Right lobe of liver (tissue), 6 donors: Measurements from ENCODE around the gene DOCK3. TPM values are rescaled to one million over a fixed set of nuclear protein-coding genes. Genes with fewer than 3 reads are reported as not detected.

Source experiments
- ATAC-seq, 4 donors: fragments of 200-7000 bp; cut with Tn5 transposase; one replicate each; pipeline ENCODE4 v1.9.1; 2020; ENCODE audit warnings: mild to moderate bottlenecking in 4 of 4, moderate library complexity in 4 of 4
- DNase-seq, 3 donors: peaks; one replicate each; pipeline ENCODE4 v3.0.0-alpha.2; 2020
- H3K27ac ChIP-seq, 3 donors: fragments of 200-600 bp; one replicate each; pipeline ENCODE4 v1.8.0; 2022
- H3K27me3 ChIP-seq, 2 donors: fragments of 200-600 bp; one replicate each; pipeline ENCODE4 v1.8.0; 2022
- H3K36me3 ChIP-seq, 4 donors: fragments of 200-600 bp; sonication (generic) in 1 of 4; one replicate each; pipeline versions ENCODE4 v1.5.1 to v1.8.0; 2017 to 2022; ENCODE audit warnings: control low read depth in 1 of 4
- H3K4me1 ChIP-seq, 4 donors: fragments of 200-600 bp; sonication (generic) in 1 of 4; one replicate each; pipeline versions ENCODE4 v1.5.1 to v1.8.0; 2017 to 2022; ENCODE audit warnings: control low read depth in 1 of 4
- H3K4me3 ChIP-seq, 3 donors: fragments of 200-600 bp; one replicate each; pipeline ENCODE4 v1.8.0; 2022
- H3K9me3 ChIP-seq, 4 donors: fragments of 200-600 bp; sonication (generic) in 1 of 4; one replicate each; pipeline versions ENCODE4 v1.5.1 to v1.8.0; 2017 to 2022; ENCODE audit warnings: control low read depth in 1 of 4
- POLR2A ChIP-seq: fragments of 450-650 bp; IDR thresholded peaks from one replicate; pipeline ENCODE4 v1.6.1; 2017; ENCODE audit warnings: antibody characterized with exemption, mild to moderate bottlenecking
- WGBS: methylation state at CpG from one replicate; pipeline ENCODE4 v1.1.6; 2018; ENCODE audit warnings: low coverage, low lambda C conversion rate; ENCODE audit not compliant: insufficient coverage; ENCODE audit errors: missing lambda C conversion rate; 5-methylcytosine and 5-hydroxymethylcytosine counted together
- intact Hi-C, 2 donors: fragments of 100-400 bp; cut with DNase I; formaldehyde crosslinking; loops; one replicate each; pipeline versions ENCODE4 v1.11.2 to v1.14.1; 2022
- total RNA-seq, 6 experiments: library from RNA; depleted of rRNA in 2 of 6; stranded (reverse); fragments of >200 nt in 2 of 6; fragmentation: NEBNext Ultra II Directional in 3 of 6; extraction: Animal tissue kit (Norgen Biotek cat#: 25700) in 3 of 6; gene quantifications; one replicate each; pipeline versions ENCODE4 v1.1.0 to v1.2.4, GENCODE V29; 2016 to 2023
- TF ChIP-seq, protein P1 (sequence below), 4 donors: fragments of 200-600 bp in 3 of 4; fragments of 450-650 bp in 1 of 4; IDR thresholded peaks; one replicate each; pipeline versions ENCODE4 v1.5.1 to v1.8.0; 2016 to 2022; ENCODE audit warnings: antibody characterized with exemption in 4 of 4, mild to moderate bottlenecking in 2 of 4
- donor health status: DM: no; HTN: yes; CAD: no.
- donor health status: DM: no; HTN: no; CAD: no.
- donor health status: DM: no; HTN: no; CAD: no.
- donor health status: DM: no; HTN: yes; CAD: no.
- donor health status: DM: no; HTN: yes; CAD: no.

Gene DOCK3
- total RNA-seq, 6 experiments from 2014 or later = 0.04 to 0.06 (median 0.06) TPM; not detected in 3

DNA sequence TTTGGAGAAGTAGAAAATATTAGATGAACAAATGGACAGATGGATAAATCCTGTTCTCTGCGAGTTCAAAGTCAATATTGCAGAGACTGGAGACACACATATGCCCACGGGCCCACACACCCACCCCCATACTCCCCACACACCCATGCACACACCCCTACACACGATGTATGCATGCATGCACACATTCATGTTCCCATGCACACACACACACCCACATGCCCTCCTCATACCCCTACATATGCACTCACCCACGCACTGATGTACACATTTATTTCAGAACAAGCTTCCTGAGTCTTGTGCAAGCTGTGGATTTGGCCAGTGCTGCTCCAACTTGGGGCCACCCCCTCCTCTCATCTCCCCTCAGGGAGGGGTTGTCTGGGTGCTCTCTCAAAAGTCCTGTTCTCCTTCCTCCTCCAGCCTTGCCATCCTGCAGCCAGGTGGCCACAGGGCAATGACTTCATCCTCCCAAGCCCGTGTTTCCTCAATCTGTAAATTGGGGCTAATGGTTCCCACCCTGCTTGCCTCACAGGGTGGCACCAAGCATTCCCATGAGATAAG lies 41.4 kb upstream of the DOCK3 start:
- DNase-seq (no peak), ATAC-seq (peak in 1 of 4 donors; percentile 7)
- Histone ChIP-seq H3K27me3 (no peaks in the 10 kb centered on the region), H3K27ac (no peak overlapping the region), H3K4me3 (no peak overlapping the region), H3K36me3 (no peaks in the 10 kb centered on the region), H3K9me3 (no peaks in the 10 kb centered on the region), H3K4me1 (no peaks in the 10 kb centered on the region)
- TF ChIP-seq, protein P1, sequence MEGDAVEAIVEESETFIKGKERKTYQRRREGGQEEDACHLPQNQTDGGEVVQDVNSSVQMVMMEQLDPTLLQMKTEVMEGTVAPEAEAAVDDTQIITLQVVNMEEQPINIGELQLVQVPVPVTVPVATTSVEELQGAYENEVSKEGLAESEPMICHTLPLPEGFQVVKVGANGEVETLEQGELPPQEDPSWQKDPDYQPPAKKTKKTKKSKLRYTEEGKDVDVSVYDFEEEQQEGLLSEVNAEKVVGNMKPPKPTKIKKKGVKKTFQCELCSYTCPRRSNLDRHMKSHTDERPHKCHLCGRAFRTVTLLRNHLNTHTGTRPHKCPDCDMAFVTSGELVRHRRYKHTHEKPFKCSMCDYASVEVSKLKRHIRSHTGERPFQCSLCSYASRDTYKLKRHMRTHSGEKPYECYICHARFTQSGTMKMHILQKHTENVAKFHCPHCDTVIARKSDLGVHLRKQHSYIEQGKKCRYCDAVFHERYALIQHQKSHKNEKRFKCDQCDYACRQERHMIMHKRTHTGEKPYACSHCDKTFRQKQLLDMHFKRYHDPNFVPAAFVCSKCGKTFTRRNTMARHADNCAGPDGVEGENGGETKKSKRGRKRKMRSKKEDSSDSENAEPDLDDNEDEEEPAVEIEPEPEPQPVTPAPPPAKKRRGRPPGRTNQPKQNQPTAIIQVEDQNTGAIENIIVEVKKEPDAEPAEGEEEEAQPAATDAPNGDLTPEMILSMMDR (IDR thresholded peaks at IDR 0.05) = no peak
- no peak for TF ChIP-seq POLR2A
- intact Hi-C loops = no loop called here
- WGBS = 60% methylated on average over 5 of the region's 5 CpGs

- Histone ChIP-seq H3K9me3 (no peaks in the 10 kb centered on the region), H3K36me3 (no peaks in the 10 kb centered on the region), H3K27ac (no peak overlapping the region), H3K4me1 (no peaks in the 10 kb centered on the region), H3K4me3 (no peak overlapping the region), H3K27me3 (no peaks in the 10 kb centered on the region)
- DNase-seq = no peak
- intact Hi-C loops = no loop called here
- ATAC-seq = no peak
- TF ChIP-seq, protein P1 (IDR thresholded peaks at IDR 0.05) = no peak
- no peak for TF ChIP-seq POLR2A
Measured at GRCh38 chr3:50635066-50635465, 39.7 kb upstream of the DOCK3 start.

GRCh38 chr3:50637011-50637410 lies 37.7 kb upstream of the DOCK3 start:
- DNase-seq = no peak
- H3K36me3 ChIP-seq = peaks cover 0 to 7% (median under 1%) of the 10 kb centered on the region in 4 donors
- H3K27ac ChIP-seq = no peak overlapping the region
- no peaks in the 10 kb centered on the region for H3K27me3 ChIP-seq
- 86% methylated on average over 1 of the region's 4 CpGs for WGBS
- H3K4me3 ChIP-seq = no peak overlapping the region
- H3K4me1 ChIP-seq = no peaks in the 10 kb centered on the region
- no peak for ATAC-seq
- no peaks in the 10 kb centered on the region for H3K9me3 ChIP-seq
- TF ChIP-seq, protein P1 (IDR thresholded peaks at IDR 0.05) = no peak
- intact Hi-C loops = no loop called here

DNA sequence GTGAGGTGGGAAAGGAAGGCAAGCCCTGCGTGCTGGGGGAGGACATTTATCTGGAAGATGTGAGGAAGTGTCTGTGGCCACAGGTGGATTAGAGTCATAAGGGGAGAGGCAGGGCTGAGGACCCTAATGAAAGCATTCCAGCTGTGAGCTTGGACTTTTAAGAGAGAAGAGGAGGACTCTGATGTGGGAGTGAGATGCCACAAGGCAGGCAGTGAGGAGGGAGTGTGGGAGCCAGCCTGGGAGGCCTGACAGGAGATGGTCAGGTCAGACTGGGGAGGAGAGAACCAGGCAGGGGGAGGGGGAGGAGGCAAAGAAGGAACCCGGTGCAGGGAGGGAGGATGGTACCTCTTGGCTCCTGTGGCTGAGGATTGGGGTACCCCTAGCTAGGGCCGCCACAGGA lies 36.8 kb upstream of the DOCK3 start:
- 47% methylated on average over 2 of the region's 3 CpGs for WGBS
- DNase-seq (no peak), ATAC-seq (no peak)
- Histone ChIP-seq H3K36me3 (peaks cover 0 to 10% (median 4%) of the 10 kb centered on the region in 4 donors), H3K9me3 (no peaks in the 10 kb centered on the region), H3K4me1 (no peaks in the 10 kb centered on the region), H3K27me3 (no peaks in the 10 kb centered on the region), H3K4me3 (no peak overlapping the region), H3K27ac (no peak overlapping the region)
- TF ChIP-seq, protein P1 (IDR thresholded peaks at IDR 0.05) = no peak
- no peak for TF ChIP-seq POLR2A
- intact Hi-C loops = no loop called here

DNA sequence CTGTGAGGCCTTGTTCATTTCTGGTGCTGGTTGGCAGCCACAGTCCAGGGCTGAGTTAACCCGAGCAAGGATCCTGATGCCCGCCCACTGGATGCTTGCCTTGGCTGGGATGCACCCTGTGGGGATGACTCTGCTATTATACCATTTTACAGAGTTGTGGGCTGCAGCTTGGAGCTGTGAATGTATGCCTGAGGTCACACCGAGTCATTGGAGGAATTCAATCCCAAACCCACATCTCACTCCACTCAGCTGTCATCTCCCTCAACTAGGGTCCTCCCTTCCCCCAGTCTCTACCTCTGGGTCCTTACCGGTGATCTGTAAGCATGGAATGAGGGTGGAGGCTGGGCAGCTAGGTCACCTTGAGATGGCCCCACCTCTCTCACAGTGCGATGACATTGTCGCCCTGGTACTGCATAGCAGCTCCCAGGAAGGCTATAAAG lies 35.7 kb upstream of the DOCK3 start:
- H3K4me3 ChIP-seq = no peak overlapping the region
- H3K36me3 ChIP-seq = peaks cover 0 to 10% (median 7%) of the 10 kb centered on the region in 4 donors
- no peaks in the 10 kb centered on the region for H3K27me3 ChIP-seq
- ATAC-seq (no peak), DNase-seq (no peak)
- 100% methylated on average over 1 of the region's 6 CpGs for WGBS
- H3K4me1 ChIP-seq = no peaks in the 10 kb centered on the region
- intact Hi-C loops = no loop called here
- TF ChIP-seq, protein P1 (IDR thresholded peaks at IDR 0.05) = no peak
- TF ChIP-seq POLR2A = no peak
- no peaks in the 10 kb centered on the region for H3K9me3 ChIP-seq
- no peak overlapping the region for H3K27ac ChIP-seq
